GM20000 (cell line): ENCODE measurements around the gene MYEF2.
A peak's percentile ranks its signal among the peaks of the same experiment; 100 is the strongest.

ENCODE experiments used
- DNase-seq: peaks from one replicate; pipeline ENCODE4 v3.0.0; 2012; ENCODE audit warnings: low spot score
- TF ChIP-seq, protein P1 (sequence below): IDR thresholded peaks from 2 replicates; pipeline ENCODE4 v1.5.1; 2012; ENCODE audit warnings: mild to moderate bottlenecking, control low read depth; ENCODE audit errors: extremely low read depth, missing control alignments

The MYEF2 gene

DNA sequence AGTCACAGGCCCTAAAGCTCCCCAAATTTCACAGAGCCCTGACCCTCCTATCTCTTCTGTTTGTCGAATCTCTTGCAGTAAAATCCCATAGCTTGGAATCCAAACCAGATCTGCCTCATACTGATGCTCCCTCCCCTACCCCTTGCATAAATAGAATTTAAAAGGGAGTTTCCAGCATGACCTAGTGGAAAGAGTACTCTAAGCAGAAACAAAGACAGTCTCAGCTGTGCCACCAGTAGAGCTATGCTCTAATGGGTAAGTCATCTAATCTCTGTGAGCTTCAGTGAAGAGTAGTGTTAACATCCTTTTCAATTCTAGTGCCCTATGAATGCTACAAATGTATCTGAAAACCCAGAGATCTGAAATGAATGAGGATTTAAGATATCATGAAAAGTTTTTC is 24.0 kb upstream of the MYEF2 start:
- TF ChIP-seq, protein P1, sequence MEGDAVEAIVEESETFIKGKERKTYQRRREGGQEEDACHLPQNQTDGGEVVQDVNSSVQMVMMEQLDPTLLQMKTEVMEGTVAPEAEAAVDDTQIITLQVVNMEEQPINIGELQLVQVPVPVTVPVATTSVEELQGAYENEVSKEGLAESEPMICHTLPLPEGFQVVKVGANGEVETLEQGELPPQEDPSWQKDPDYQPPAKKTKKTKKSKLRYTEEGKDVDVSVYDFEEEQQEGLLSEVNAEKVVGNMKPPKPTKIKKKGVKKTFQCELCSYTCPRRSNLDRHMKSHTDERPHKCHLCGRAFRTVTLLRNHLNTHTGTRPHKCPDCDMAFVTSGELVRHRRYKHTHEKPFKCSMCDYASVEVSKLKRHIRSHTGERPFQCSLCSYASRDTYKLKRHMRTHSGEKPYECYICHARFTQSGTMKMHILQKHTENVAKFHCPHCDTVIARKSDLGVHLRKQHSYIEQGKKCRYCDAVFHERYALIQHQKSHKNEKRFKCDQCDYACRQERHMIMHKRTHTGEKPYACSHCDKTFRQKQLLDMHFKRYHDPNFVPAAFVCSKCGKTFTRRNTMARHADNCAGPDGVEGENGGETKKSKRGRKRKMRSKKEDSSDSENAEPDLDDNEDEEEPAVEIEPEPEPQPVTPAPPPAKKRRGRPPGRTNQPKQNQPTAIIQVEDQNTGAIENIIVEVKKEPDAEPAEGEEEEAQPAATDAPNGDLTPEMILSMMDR: no peak

DNA sequence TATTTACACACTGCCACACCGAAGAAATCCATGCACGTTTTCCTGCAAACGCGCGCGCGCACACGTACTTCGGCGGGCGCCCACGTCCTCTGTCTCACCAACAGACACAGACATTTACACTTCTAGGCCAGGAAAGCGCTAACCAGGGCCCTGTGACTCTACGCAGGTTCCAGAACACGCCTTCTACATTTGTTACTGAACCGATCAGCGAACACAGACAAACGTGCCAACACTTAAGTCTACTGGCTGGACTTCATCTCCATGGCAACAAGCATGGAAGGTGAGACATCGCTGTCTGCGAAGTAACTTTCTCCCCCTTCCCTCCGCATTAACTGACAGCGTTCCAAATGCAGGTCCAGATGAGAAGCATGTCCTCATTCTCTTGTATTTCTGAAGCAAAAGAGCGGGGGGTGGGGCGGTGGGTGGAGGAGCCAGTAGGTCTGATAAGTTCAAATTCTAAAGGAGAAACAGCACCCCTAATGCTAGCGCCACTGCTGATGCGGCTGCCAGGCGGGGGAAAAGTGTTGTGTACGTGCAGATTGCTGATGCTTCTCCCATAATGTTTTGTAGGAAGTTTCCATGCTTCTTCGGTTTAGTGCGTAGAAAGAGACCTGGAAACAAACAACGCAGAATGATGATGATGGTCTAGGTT is 13.6 kb upstream of the MYEF2 start, which contains the start of gene CTXN2:
TSS of gene CTXN2 (plus strand) at position 92 of the 652 bp plus-strand sequence. CDS start 9,636 bp downstream, outside the sequence.
- TF ChIP-seq, protein P1: no peak
- DNase-seq: no peak

More for the DNA sequence above, 24.0 kb upstream of the MYEF2 start:
- DNase-seq: no peak

DNA sequence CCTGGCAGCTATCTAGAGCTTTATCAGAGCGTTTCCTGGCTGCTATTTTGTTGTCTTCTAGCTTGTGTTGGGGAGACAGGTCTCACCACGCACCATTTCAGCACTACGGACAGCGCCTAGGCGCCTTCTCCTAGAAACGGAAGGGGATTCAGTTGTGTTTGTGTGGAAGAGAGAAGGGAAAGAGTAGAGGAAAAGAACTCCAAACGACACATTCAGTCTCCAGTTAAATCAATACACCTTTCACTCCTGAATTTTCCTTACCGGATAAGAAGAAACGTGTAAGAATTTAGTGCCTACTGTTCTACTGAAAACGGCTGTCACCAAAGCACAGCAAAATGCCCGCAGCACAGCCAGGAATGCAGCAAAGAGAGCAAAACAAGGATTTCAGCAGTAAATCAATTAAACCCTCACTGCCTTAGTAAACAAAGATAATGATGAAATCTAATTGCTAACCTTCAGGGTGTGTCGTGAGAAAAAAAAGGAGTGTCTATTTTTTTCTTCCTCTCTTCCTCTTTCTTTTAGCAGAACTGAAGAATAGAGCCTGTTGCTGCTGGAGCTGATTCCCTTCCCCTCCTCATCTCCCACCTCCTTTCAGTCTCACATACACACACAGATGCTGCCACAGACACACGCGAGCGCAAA is 13.0 kb upstream of the MYEF2 start:
- peak; percentile 48 for DNase-seq
- TF ChIP-seq, protein P1: no peak

DNA sequence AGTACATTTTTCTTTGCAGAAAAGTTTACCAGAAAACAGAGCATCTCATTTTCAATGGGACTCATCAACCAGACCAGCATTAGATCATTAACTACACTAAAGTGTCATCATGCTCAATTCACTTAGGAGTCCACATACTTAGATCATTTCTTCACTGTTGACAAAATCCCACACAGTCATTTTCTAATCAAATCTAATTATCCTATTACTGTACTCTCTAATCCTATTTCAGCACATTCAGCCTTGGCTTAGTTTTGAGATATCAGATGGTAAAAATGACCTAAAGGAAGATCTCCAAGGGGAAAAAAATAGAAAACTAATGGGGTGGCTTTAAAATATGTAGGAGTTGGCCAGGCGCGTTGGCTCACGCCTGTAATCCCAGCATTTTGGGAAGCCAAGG is 8.2 kb upstream of the MYEF2 start:
- no peak for DNase-seq
- TF ChIP-seq, protein P1: no peak

DNA sequence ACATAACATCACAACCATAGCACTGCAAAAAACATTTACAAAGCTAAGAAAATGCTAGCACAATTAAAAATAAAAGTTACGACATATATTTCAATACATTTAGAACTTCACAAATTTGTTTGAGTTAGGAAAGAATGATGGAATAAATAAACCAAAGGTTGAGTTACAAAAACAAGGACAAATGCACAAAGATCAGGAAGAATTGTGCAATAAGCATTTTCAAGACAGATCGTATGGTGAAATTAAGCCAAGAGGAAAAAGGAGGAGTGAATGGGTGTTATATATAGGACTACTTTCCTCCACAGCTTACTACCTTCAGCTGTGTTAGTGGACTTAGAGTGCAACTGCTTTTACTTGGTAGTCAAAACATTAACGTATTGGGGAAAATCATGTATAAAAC is 7.4 kb upstream of the MYEF2 start:
- DNase-seq: no peak
- TF ChIP-seq, protein P1: no peak

DNA sequence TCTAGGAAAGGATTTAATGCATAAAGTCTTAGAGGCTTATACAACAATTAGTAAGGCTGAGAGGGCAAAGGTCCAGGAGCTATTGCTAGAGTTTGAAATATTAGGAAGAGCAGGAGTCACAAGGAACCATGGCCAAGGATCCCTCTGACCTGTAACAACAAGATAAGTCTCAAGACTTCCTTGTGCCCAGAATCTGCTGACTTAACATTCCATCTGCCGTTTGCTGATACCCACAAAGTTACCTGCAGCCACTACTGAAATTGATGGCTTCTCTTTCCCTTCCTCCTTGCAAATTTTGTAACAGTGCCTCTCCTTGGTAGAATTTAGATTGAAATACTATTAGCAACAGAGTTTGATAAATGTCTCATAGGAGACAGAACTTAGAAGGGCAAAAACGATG is 4.7 kb upstream of the MYEF2 start:
- TF ChIP-seq, protein P1: no peak
- no peak for DNase-seq

DNA sequence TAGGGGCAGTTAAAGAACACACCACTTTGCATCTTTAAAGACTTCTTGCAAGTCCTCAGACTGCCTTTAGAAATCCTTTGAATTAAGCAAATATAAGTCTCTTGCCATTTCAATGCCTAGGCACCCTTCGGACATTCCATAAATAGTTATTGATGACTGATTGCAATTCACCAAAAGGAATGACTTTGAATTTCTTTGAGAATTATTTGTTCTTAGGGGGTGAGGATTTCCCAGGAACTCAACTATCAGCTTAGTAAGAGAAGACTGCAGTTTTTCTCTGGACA is 495 bp upstream of the MYEF2 start:
- no peak for DNase-seq

More for the DNA sequence above, 495 bp upstream of the MYEF2 start:
- TF ChIP-seq, protein P1: no peak
